H1 (cell line): ENCODE data around the gene KCNAB2. TPM values are rescaled to one million over a fixed set of nuclear protein-coding genes. Genes with fewer than 3 reads are reported as not detected.

Experiments
- CTCF ChIA-PET: fragments of 300-600 bp; sonication (Branson Sonifier 250); formaldehyde crosslinking; loops from one replicate; lab custom pipeline; 2021; ENCODE audit not compliant: partially characterized antibody; lab: Charles Lee
- POLR2A ChIA-PET: fragments of 300-600 bp; sonication (Branson Sonifier 250); formaldehyde crosslinking; loops from one replicate; lab custom pipeline; 2021; ENCODE audit warnings: inconsistent platforms; ENCODE audit not compliant: partially characterized antibody; lab: Charles Lee
- DNase-seq, 2 experiments: peaks; one replicate each; pipeline versions ENCODE4 v3.0.0 to v3.0.0-alpha.2; 2010 to 2022; ENCODE audit warnings: low spot score in 2 of 2, low read depth in 1 of 2, mixed read lengths in 1 of 2
- FAIRE-seq: peaks from 2 replicates; lab custom pipeline; 2011; peaks lifted over from hg19 to GRCh38; lab: Jason Lieb, UNC
- H2AFZ ChIP-seq: 2 replicates; pipeline ENCODE4 v1.8.1; 2012; ENCODE audit warnings: low read length, inconsistent platforms
- H2AK5ac ChIP-seq: 2 replicates; pipeline ENCODE4 v1.6.1; 2013; ENCODE audit warnings: low read depth, low read length
- H2BK120ac ChIP-seq: replicated peaks from 2 replicates; pipeline ENCODE3; 2013; ENCODE audit warnings: low read depth, low read length, inconsistent platforms
- H2BK12ac ChIP-seq: 2 replicates; pipeline ENCODE4 v1.6.1; 2013; ENCODE audit warnings: low read depth, low read length
- H2BK15ac ChIP-seq: 2 replicates; pipeline ENCODE4 v1.6.1; 2013; ENCODE audit warnings: low read length
- H2BK20ac ChIP-seq: 2 replicates; pipeline ENCODE4 v1.6.1; 2013; ENCODE audit warnings: low read length
- H2BK5ac ChIP-seq: 2 replicates; pipeline ENCODE4 v1.6.1; 2013; ENCODE audit warnings: low read depth, low read length
- H3K14ac ChIP-seq: 2 replicates; pipeline ENCODE4 v1.6.1; 2013; ENCODE audit warnings: inconsistent platforms; ENCODE audit not compliant: insufficient read length
- H3K18ac ChIP-seq: 2 replicates; pipeline ENCODE4 v1.6.1; 2013; ENCODE audit warnings: low read length; ENCODE audit errors: extremely low read depth
- H3K23ac ChIP-seq: 2 replicates; pipeline ENCODE4 v1.6.1; 2013; ENCODE audit warnings: inconsistent platforms; ENCODE audit not compliant: insufficient read length
- H3K23me2 ChIP-seq: 2 replicates; pipeline ENCODE4 v1.6.1; 2013; ENCODE audit warnings: low read depth, low read length
- H3K27ac ChIP-seq: 2 replicates; pipeline ENCODE4 v1.6.1; 2011; ENCODE audit warnings: low read depth, low read length, inconsistent platforms
- H3K27me3 ChIP-seq, 4 experiments: replicated peaks in 1 of 4; 1 replicate in 1 of 4; 2 replicates in 3 of 4; pipeline versions ENCODE4 v1.6.1 to v1.8.1; 2011 to 2013; ENCODE audit warnings: low read length in 3 of 4, mild to moderate bottlenecking in 3 of 4, inconsistent platforms in 2 of 4, mixed read lengths in 2 of 4, moderate library complexity in 1 of 4; ENCODE audit not compliant: control insufficient read depth in 3 of 4, insufficient read depth in 3 of 4; ENCODE audit errors: extremely low read depth in 1 of 4
- H3K36me3 ChIP-seq, 4 experiments: 2 replicates each; pipeline versions ENCODE4 v1.6.1 to v1.8.1; 2011 to 2013; ENCODE audit warnings: mild to moderate bottlenecking in 4 of 4, low read length in 3 of 4, moderate library complexity in 2 of 4, control low read depth in 1 of 4, inconsistent platforms in 1 of 4; ENCODE audit not compliant: insufficient read depth in 4 of 4, control insufficient read depth in 2 of 4
- H3K4ac ChIP-seq: replicated peaks from 2 replicates; pipeline ENCODE3; 2013; ENCODE audit warnings: low read length, low read depth, mixed read lengths, inconsistent platforms; ENCODE audit not compliant: insufficient read length
- H3K4me1 ChIP-seq, 4 experiments: replicated peaks in 1 of 4; 1 replicate in 1 of 4; 2 replicates in 3 of 4; pipeline versions ENCODE4 v1.6.1 to v1.8.1; 2011 to 2013; ENCODE audit warnings: low read length in 3 of 4, inconsistent platforms in 2 of 4, mixed read lengths in 1 of 4; ENCODE audit not compliant: insufficient read depth in 4 of 4, control insufficient read depth in 3 of 4
- H3K4me2 ChIP-seq, 2 experiments: 2 replicates each; pipeline versions ENCODE4 v1.6.1 to v1.8.1; 2011 to 2013; ENCODE audit warnings: low read depth in 2 of 2, low read length in 2 of 2, control low read depth in 1 of 2, inconsistent platforms in 1 of 2, mild to moderate bottlenecking in 1 of 2; ENCODE audit not compliant: insufficient read depth in 1 of 2
- H3K4me3 ChIP-seq, 4 experiments: fragments of 200-600, 300-600 bp in 1 of 4; sonication (generic), shearing (Covaris generic), sonication (Bioruptor Twin) in 1 of 4; 2 replicates each; pipeline versions ENCODE4 v1.5.1 to v1.8.1; 2011 to 2016; ENCODE audit warnings: low read length in 4 of 4, low read depth in 3 of 4, control low read depth in 2 of 4, inconsistent platforms in 2 of 4, mild to moderate bottlenecking in 2 of 4, mixed read lengths in 1 of 4, moderate library complexity in 1 of 4; ENCODE audit not compliant: insufficient read depth in 2 of 4; ENCODE audit errors: extremely low read depth in 1 of 4
- H3K56ac ChIP-seq: replicated peaks from 2 replicates; pipeline ENCODE3; 2013; ENCODE audit warnings: low read depth, mild to moderate bottlenecking, mixed read lengths, low read length, inconsistent platforms; ENCODE audit not compliant: insufficient read length
- H3K79me1 ChIP-seq: 2 replicates; pipeline ENCODE4 v1.6.1; 2013; ENCODE audit warnings: low read depth, low read length, control low read depth
- H3K79me2 ChIP-seq, 2 experiments: 2 replicates each; pipeline versions ENCODE4 v1.6.1 to v1.8.1; 2012 to 2013; ENCODE audit warnings: low read length in 2 of 2, mild to moderate bottlenecking in 2 of 2, inconsistent platforms in 1 of 2; ENCODE audit not compliant: insufficient read depth in 2 of 2, control insufficient read depth in 1 of 2
- H3K9ac ChIP-seq, 4 experiments: replicated peaks in 1 of 4; 1 replicate in 1 of 4; 2 replicates in 3 of 4; pipeline versions ENCODE4 v1.6.1 to v1.8.1; 2011 to 2013; ENCODE audit warnings: low read depth in 3 of 4, low read length in 3 of 4, control low read depth in 2 of 4, mild to moderate bottlenecking in 2 of 4, moderate library complexity in 2 of 4, inconsistent platforms in 1 of 4; ENCODE audit errors: extremely low read depth in 1 of 4
- H3K9me3 ChIP-seq, 2 experiments: 2 replicates each; pipeline versions ENCODE4 v1.6.1 to v1.8.1; 2012 to 2013; ENCODE audit warnings: mild to moderate bottlenecking in 2 of 2, moderate library complexity in 2 of 2, control low read depth in 1 of 2, inconsistent platforms in 1 of 2, low read depth in 1 of 2, low read length in 1 of 2, mixed read lengths in 1 of 2; ENCODE audit not compliant: insufficient read depth in 2 of 2
- H4K20me1 ChIP-seq, 2 experiments: replicated peaks in 1 of 2; 2 replicates each; pipeline versions ENCODE3 to v1.8.1; 2011 to 2013; ENCODE audit warnings: inconsistent platforms in 2 of 2, low read length in 2 of 2, mild to moderate bottlenecking in 1 of 2; ENCODE audit not compliant: insufficient read depth in 2 of 2, control insufficient read depth in 1 of 2
- H4K5ac ChIP-seq: 2 replicates; pipeline ENCODE4 v1.6.1; 2013; ENCODE audit warnings: low read length, low read depth, mixed read lengths, inconsistent platforms; ENCODE audit not compliant: insufficient read length
- H4K8ac ChIP-seq: 2 replicates; pipeline ENCODE4 v1.8.0; 2013; ENCODE audit warnings: mild to moderate bottlenecking, moderate library complexity, low read length, inconsistent platforms; ENCODE audit not compliant: insufficient read depth; ENCODE audit errors: extremely low read depth
- H4K91ac ChIP-seq: replicated peaks from 2 replicates; pipeline ENCODE3; 2013; ENCODE audit warnings: low read length, mixed read lengths, inconsistent platforms; ENCODE audit not compliant: insufficient read length
- BCL11A ChIP-seq, 2 experiments: IDR thresholded peaks; one replicate each; pipeline ENCODE4 v1.6.1; 2011; ENCODE audit warnings: low read depth in 2 of 2, low read length in 2 of 2, mild to moderate bottlenecking in 2 of 2
- CTCF ChIP-seq, 3 experiments: IDR thresholded peaks; 1 replicate in 2 of 3; 2 replicates in 1 of 3; pipeline versions ENCODE4 v1.5.1 to v1.6.1; 2011; ENCODE audit warnings: low read length in 3 of 3, mild to moderate bottlenecking in 3 of 3, inconsistent platforms in 2 of 3, low read depth in 1 of 3, moderate library complexity in 1 of 3; ENCODE audit not compliant: insufficient read depth in 1 of 3; ENCODE audit errors: control extremely low read depth in 1 of 3
- GTF2F1 ChIP-seq: IDR thresholded peaks from 2 replicates; pipeline ENCODE4 v1.6.1; 2012; ENCODE audit warnings: low read depth, low read length, improper control_type of control experiment, borderline replicate concordance
- KDM4A ChIP-seq: IDR thresholded peaks from one replicate; pipeline ENCODE4 v1.7.1; 2012; ENCODE audit warnings: low read depth, mild to moderate bottlenecking, moderate library complexity, low read length, inconsistent platforms; ENCODE audit not compliant: severe bottlenecking
- MAFK ChIP-seq: IDR thresholded peaks from 2 replicates; pipeline ENCODE4 v1.6.1; 2012; ENCODE audit warnings: low read depth, mild to moderate bottlenecking, improper control_type of control experiment, low read length
- MAX ChIP-seq: IDR thresholded peaks from 2 replicates; pipeline ENCODE4 v1.6.1; 2012; ENCODE audit warnings: inconsistent platforms
- RFX5 ChIP-seq: IDR thresholded peaks from 2 replicates; pipeline ENCODE4 v1.6.1; 2011; ENCODE audit warnings: low read depth, low read length, improper control_type of control experiment, borderline replicate concordance
- RNF2 ChIP-seq: fragments of 200-900, 300-1000 bp; sonication (generic); IDR thresholded peaks from 2 replicates; pipeline ENCODE4 v1.7.1; 2016; ENCODE audit warnings: borderline replicate concordance, low read depth, mild to moderate bottlenecking, antibody characterized with exemption, low read length; ENCODE audit not compliant: poor library complexity, severe bottlenecking; ENCODE audit errors: missing control alignments
- SP1 ChIP-seq: IDR thresholded peaks from 2 replicates; pipeline ENCODE4 v1.6.1; 2011; ENCODE audit warnings: low read depth, low read length
- TAF7 ChIP-seq: optimal IDR thresholded peaks from 2 replicates; pipeline ENCODE3; 2011; ENCODE audit warnings: low read depth, mild to moderate bottlenecking, inconsistent platforms, low read length, moderate library complexity, borderline replicate concordance
- YY1 ChIP-seq: IDR thresholded peaks from 2 replicates; pipeline ENCODE4 v1.6.1; 2011; ENCODE audit warnings: low read depth, mild to moderate bottlenecking, low read length
- WGBS, 2 experiments: shearing (Covaris generic) in 1 of 2; methylation state at CpG; one replicate each; pipeline versions ENCODE4 v1.1.6 to v1.1.7; 2013 to 2015; ENCODE audit warnings: low lambda C conversion rate in 2 of 2, mixed read lengths in 2 of 2, inconsistent platforms in 1 of 2, low coverage in 1 of 2, missing lambda C conversion rate in 1 of 2; ENCODE audit not compliant: insufficient replicate concordance in 2 of 2, insufficient coverage in 1 of 2, insufficient read length in 1 of 2; ENCODE audit errors: extremely low coverage in 1 of 2, missing lambda C conversion rate in 1 of 2; 5-methylcytosine and 5-hydroxymethylcytosine counted together
- polyA plus RNA-seq, 7 experiments: library from polyadenylated mRNA; depleted of rRNA in 3 of 7; stranded (reverse) in 5 of 7; unstranded in 2 of 7; fragments of >200 nt in 5 of 7; fragments of 200-250 nt in 2 of 7; gene quantifications; 1 replicate in 5 of 7; 2 replicates in 1 of 7; 4 replicates in 1 of 7; pipeline versions ENCODE4 v1.2.1 to v1.2.3, GENCODE V29; 2011 to 2013; ENCODE audit warnings: missing spikeins in 2 of 7, mixed read lengths in 2 of 7
- total RNA-seq: library from RNA; stranded (reverse); fragmentation: NEBNext Ultra II Directional; extraction: Animal tissue kit (Norgen Biotek cat#: 25700); gene quantifications from 2 replicates; pipeline ENCODE4 v1.2.1, GENCODE V29; 2021

Gene KCNAB2
- total and polyA plus RNA-seq, 2 of the 8 experiments (the other 6 are each of a cell fraction or from before 2014, with no cell fraction given), result 4.5 to 7.0 TPM

- ChIA-PET CTCF (interaction anchor here (0.6 to 4.3 kb wide), 3 partner anchors 11 to 307 kb away, joined by 3 to 24 read pairs (median 4); no protein-coding TSS in a partner anchor), POLR2A (interaction anchor here (0.6 kb wide), 1 partner anchor 611 kb away, joined by 4 read pairs; no protein-coding TSS in a partner anchor)
- H3K9ac ChIP-seq, result no peak overlapping the region
- peaks cover 0 to 19% (median 7%) of the 10 kb centered on the region in 4 experiments; a peak in 5 of 7 replicates for H3K4me1 ChIP-seq
- H3K36me3 ChIP-seq, result no peaks in the 10 kb centered on the region
- H4K91ac ChIP-seq, result no peak overlapping the region
- H2BK5ac ChIP-seq, result no peak overlapping the region
- peaks cover 5% of the 10 kb centered on the region; the same call in 1 of the 2 replicates for H3K23me2 ChIP-seq
- H2BK120ac ChIP-seq, result no peak overlapping the region
- H3K14ac ChIP-seq, result no peak overlapping the region
- no peak for FAIRE-seq
- no peak overlapping the region for H3K56ac ChIP-seq
- 67% methylated on average over 5 of the region's 5 CpGs; no CpG with 5 or more reads in 1 of the 2 experiments for WGBS, 2 experiments
- H3K9me3 ChIP-seq, result no peaks in the 10 kb centered on the region
- no peak overlapping the region for H3K4me2 ChIP-seq
- peaks cover 0 to 2% of the 10 kb centered on the region in 2 experiments for H4K20me1 ChIP-seq
- H3K79me2 ChIP-seq, result no peaks in the 10 kb centered on the region; a peak in 1 of 4 replicates
- DNase-seq, result no peak
- H2AFZ ChIP-seq, result no peak overlapping the region
- no peaks in the 10 kb centered on the region for H3K27me3 ChIP-seq
- no peak overlapping the region for H2BK12ac ChIP-seq
- no peaks in the 10 kb centered on the region for H3K79me1 ChIP-seq
- no peak overlapping the region for H2BK15ac ChIP-seq
- no peak overlapping the region for H3K27ac ChIP-seq
- H3K18ac ChIP-seq, result no peak overlapping the region
- H2AK5ac ChIP-seq, result no peak overlapping the region
- no peak overlapping the region for H3K4me3 ChIP-seq
- H3K23ac ChIP-seq, result no peak overlapping the region
- no peak overlapping the region for H4K8ac ChIP-seq
- TF ChIP-seq YY1 (no peak), TAF7 (no peak), BCL11A (IDR thresholded peaks at IDR 0.05; ENCODE audit: low read depth in 2 of 2, low read length in 2 of 2) (no peak), CTCF (IDR thresholded peaks at IDR 0.05; ENCODE audit: control extremely low read depth in 1 of 3, insufficient read depth in 1 of 3, low read depth in 1 of 3, low read length in 3 of 3) (no peak), MAFK (no peak), RFX5 (no peak), RNF2 (no peak), GTF2F1 (no peak), MAX (no peak), SP1 (no peak), KDM4A (no peak)
- H2BK20ac ChIP-seq, result no peak overlapping the region
- H4K5ac ChIP-seq, result no peak overlapping the region
- H3K4ac ChIP-seq, result no peak overlapping the region
Observed at GRCh38 chr1:6023346-6023745, 22.3 kb upstream of the KCNAB2 start.
